H9 (cell line): ENCODE data around the gene PDE1C. TPM values are rescaled to one million over a fixed set of nuclear protein-coding genes. Genes with fewer than 3 reads are reported as not detected.

Source experiments
- DNase-seq: peaks from one replicate; pipeline ENCODE4 v3.0.0-alpha.2; 2017
- H2AFZ ChIP-seq: one replicate; pipeline ENCODE4 v1.6.1; 2013; ENCODE audit warnings: mild to moderate bottlenecking, low read length, control low read depth, moderate library complexity
- H2AK5ac ChIP-seq: 2 replicates; pipeline ENCODE4 v1.6.1; 2013; ENCODE audit warnings: low read length, control low read depth, mixed read lengths; ENCODE audit not compliant: insufficient read length
- H2BK120ac ChIP-seq: one replicate; pipeline ENCODE4 v1.6.1; 2013; ENCODE audit warnings: low read depth, mild to moderate bottlenecking, low read length, control low read depth, inconsistent platforms; ENCODE audit not compliant: poor library complexity, severe bottlenecking
- H2BK12ac ChIP-seq: 2 replicates; pipeline ENCODE4 v1.6.1; 2013; ENCODE audit warnings: low read length, control low read depth, mixed read lengths, low read depth; ENCODE audit not compliant: insufficient read length
- H2BK15ac ChIP-seq: 2 replicates; pipeline ENCODE4 v1.6.1; 2013; ENCODE audit warnings: low read depth, low read length, control low read depth
- H2BK20ac ChIP-seq: one replicate; pipeline ENCODE4 v1.6.1; 2013; ENCODE audit warnings: low read depth, mild to moderate bottlenecking, low read length, control low read depth, inconsistent platforms; ENCODE audit not compliant: poor library complexity, severe bottlenecking
- H2BK5ac ChIP-seq: 2 replicates; pipeline ENCODE4 v1.6.1; 2013; ENCODE audit warnings: low read length, control low read depth, mixed read lengths; ENCODE audit not compliant: insufficient read length
- H3K14ac ChIP-seq: 2 replicates; pipeline ENCODE4 v1.6.1; 2013; ENCODE audit warnings: low read length, control low read depth; ENCODE audit not compliant: insufficient read depth
- H3K18ac ChIP-seq: 2 replicates; pipeline ENCODE4 v1.6.1; 2013; ENCODE audit warnings: low read depth, mild to moderate bottlenecking, mixed read lengths, low read length, control low read depth; ENCODE audit not compliant: insufficient read length
- H3K23ac ChIP-seq: 2 replicates; pipeline ENCODE4 v1.6.1; 2013; ENCODE audit warnings: low read length, control low read depth, mixed read lengths, low read depth; ENCODE audit not compliant: insufficient read length
- H3K23me2 ChIP-seq: 2 replicates; pipeline ENCODE4 v1.6.1; 2013; ENCODE audit warnings: low read depth, mild to moderate bottlenecking, mixed read lengths, low read length, control low read depth; ENCODE audit not compliant: insufficient read length, poor library complexity, severe bottlenecking
- H3K27ac ChIP-seq: 2 replicates; pipeline ENCODE4 v1.5.1; 2013; ENCODE audit warnings: low read length, control low read depth, mixed read lengths, low read depth; ENCODE audit not compliant: insufficient read length
- H3K27me3 ChIP-seq: 2 replicates; pipeline ENCODE4 v1.6.1; 2013; ENCODE audit warnings: low read length, control low read depth, inconsistent platforms; ENCODE audit not compliant: insufficient read depth
- H3K4ac ChIP-seq: 2 replicates; pipeline ENCODE4 v1.6.1; 2013; ENCODE audit warnings: low read depth, mild to moderate bottlenecking, control low read depth, inconsistent platforms, low read length, moderate library complexity
- H3K4me1 ChIP-seq: 2 replicates; pipeline ENCODE4 v1.6.1; 2013; ENCODE audit warnings: low read length, control low read depth, inconsistent platforms; ENCODE audit not compliant: insufficient read depth
- H3K4me2 ChIP-seq: 2 replicates; pipeline ENCODE4 v1.6.1; 2013; ENCODE audit warnings: low read length, control low read depth, mixed read lengths; ENCODE audit not compliant: insufficient read length, insufficient read depth
- H3K56ac ChIP-seq: 2 replicates; pipeline ENCODE4 v1.6.1; 2013; ENCODE audit warnings: low read depth, mild to moderate bottlenecking, mixed read lengths, low read length, control low read depth; ENCODE audit not compliant: insufficient read length
- H3K79me1 ChIP-seq: 2 replicates; pipeline ENCODE4 v1.6.1; 2013; ENCODE audit warnings: low read depth, mild to moderate bottlenecking, moderate library complexity, low read length, control low read depth, inconsistent platforms; ENCODE audit not compliant: insufficient read depth, poor library complexity, severe bottlenecking
- H3K79me2 ChIP-seq: 2 replicates; pipeline ENCODE4 v1.6.1; 2013; ENCODE audit warnings: low read length, control low read depth, inconsistent platforms; ENCODE audit not compliant: insufficient read depth
- H3K9ac ChIP-seq: 2 replicates; pipeline ENCODE4 v1.6.1; 2013; ENCODE audit warnings: low read length, control low read depth, mixed read lengths; ENCODE audit not compliant: insufficient read length; ENCODE audit errors: extremely low read depth
- H3K9me3 ChIP-seq: one replicate; pipeline ENCODE4 v1.6.1; 2013; ENCODE audit warnings: low read depth, low read length, inconsistent platforms; ENCODE audit not compliant: control insufficient read depth
- H3T11ph ChIP-seq: one replicate; pipeline ENCODE4 v1.6.1; 2013; ENCODE audit warnings: mild to moderate bottlenecking, low read length, control low read depth, inconsistent platforms
- H4K20me1 ChIP-seq: one replicate; pipeline ENCODE4 v1.6.1; 2013; ENCODE audit not compliant: control insufficient read depth, insufficient read length, insufficient read depth
- H4K5ac ChIP-seq: 2 replicates; pipeline ENCODE4 v1.6.1; 2013; ENCODE audit warnings: low read depth, mild to moderate bottlenecking, mixed read lengths, low read length, control low read depth; ENCODE audit not compliant: insufficient read length
- H4K8ac ChIP-seq: replicated peaks from 2 replicates; pipeline ENCODE4 v1.6.1; 2013; ENCODE audit warnings: low read length, control low read depth, mixed read lengths, low read depth; ENCODE audit not compliant: insufficient read length
- H4K91ac ChIP-seq: 2 replicates; pipeline ENCODE4 v1.6.1; 2013; ENCODE audit warnings: low read depth, mild to moderate bottlenecking, moderate library complexity, mixed read lengths, low read length, control low read depth; ENCODE audit not compliant: insufficient read length
- H3K27ac Mint-ChIP-seq, 3 experiments: 2 replicates in 2 of 3; 3 replicates in 1 of 3; pipeline ENCODE4 v1.8.0; 2020 to 2021; ENCODE audit warnings: mixed read lengths in 3 of 3, mild to moderate bottlenecking in 1 of 3, moderate library complexity in 1 of 3
- H3K27me3 Mint-ChIP-seq: 2 replicates; pipeline ENCODE4 v1.8.0; 2021; ENCODE audit warnings: low read depth, mild to moderate bottlenecking, moderate library complexity, mixed read lengths
- H3K36me3 Mint-ChIP-seq, 3 experiments: 2 replicates in 2 of 3; 3 replicates in 1 of 3; pipeline ENCODE4 v1.8.0; 2020 to 2021; ENCODE audit warnings: low read depth in 3 of 3, mixed read lengths in 3 of 3; ENCODE audit not compliant: insufficient read depth in 1 of 3
- H3K4me1 Mint-ChIP-seq, 2 experiments: 2 replicates each; pipeline ENCODE4 v1.8.0; 2020; ENCODE audit warnings: mixed read lengths in 2 of 2
- H3K4me3 Mint-ChIP-seq, 2 experiments: 2 replicates in 1 of 2; 3 replicates in 1 of 2; pipeline ENCODE4 v1.8.0; 2020 to 2021; ENCODE audit warnings: mild to moderate bottlenecking in 2 of 2, mixed read lengths in 2 of 2, moderate library complexity in 1 of 2
- H3K9me3 Mint-ChIP-seq, 2 experiments: 2 replicates in 1 of 2; 3 replicates in 1 of 2; pipeline ENCODE4 v1.8.0; 2020; ENCODE audit warnings: mild to moderate bottlenecking in 2 of 2, mixed read lengths in 2 of 2, moderate library complexity in 1 of 2
- total RNA-seq: library from RNA; stranded (reverse); gene quantifications from 2 replicates; pipeline ENCODE4 v1.2.1, GENCODE V29; 2021
- TF ChIP-seq, protein P1 (sequence below): fragments of 200-600 bp; sonication (generic); conservative IDR thresholded peaks from 3 replicates; pipeline ENCODE4 v1.8.0; 2021; ENCODE audit warnings: antibody characterized with exemption, mild to moderate bottlenecking

PDE1C gene
- total RNA-seq, 1 experiment from 2014 or later, result 0.17 TPM

DNA sequence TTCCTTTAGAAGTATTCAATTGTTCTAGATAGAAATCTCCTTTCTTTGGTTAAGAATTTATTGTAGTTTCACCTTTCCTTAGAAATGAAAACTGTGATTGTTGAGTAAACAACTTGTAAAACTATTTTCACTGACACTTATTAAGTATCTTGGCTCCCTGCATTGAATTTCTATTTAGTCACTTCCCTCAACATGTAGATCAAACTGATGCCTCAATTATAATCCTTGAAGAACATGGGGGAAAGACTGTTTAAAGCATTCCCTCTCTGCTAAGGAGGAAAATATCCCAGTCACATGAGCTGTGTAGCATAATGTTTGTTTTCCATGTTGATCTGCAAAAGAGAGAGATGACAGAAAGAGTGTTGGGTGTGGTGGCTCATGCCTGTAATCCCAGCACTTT lies 99.7 kb downstream of the PDE1C start:
- peaks cover 16 to 18% of the 10 kb centered on the region in 2 experiments for H3K9me3 Mint-ChIP-seq
- H2AK5ac ChIP-seq, result no peak overlapping the region
- no peak overlapping the region for H3K4me2 ChIP-seq
- no peaks in the 10 kb centered on the region for H3K9me3 ChIP-seq
- no peak overlapping the region for H2BK12ac ChIP-seq
- no peak overlapping the region for H4K5ac ChIP-seq
- H3K14ac ChIP-seq, result no peak overlapping the region
- H3K23me2 ChIP-seq, result no peaks in the 10 kb centered on the region
- no peak overlapping the region for H3K23ac ChIP-seq
- H2BK15ac ChIP-seq, result no peak overlapping the region
- H3K27ac ChIP-seq, result no peak overlapping the region
- no peaks in the 10 kb centered on the region for H3K27me3 ChIP-seq
- no peaks in the 10 kb centered on the region for H3K4me1 Mint-ChIP-seq
- no peak overlapping the region for H4K8ac ChIP-seq
- no peak overlapping the region for H3K4me3 Mint-ChIP-seq
- no peak overlapping the region for H3K18ac ChIP-seq
- no peak overlapping the region for H4K91ac ChIP-seq
- H3K27ac Mint-ChIP-seq, result no peak overlapping the region
- no peak overlapping the region for H3K56ac ChIP-seq
- no peak overlapping the region for H3K9ac ChIP-seq
- no peaks in the 10 kb centered on the region for H3K79me2 ChIP-seq
- no peak overlapping the region for H3K4ac ChIP-seq
- no peaks in the 10 kb centered on the region for H3K79me1 ChIP-seq
- TF ChIP-seq, protein P1, sequence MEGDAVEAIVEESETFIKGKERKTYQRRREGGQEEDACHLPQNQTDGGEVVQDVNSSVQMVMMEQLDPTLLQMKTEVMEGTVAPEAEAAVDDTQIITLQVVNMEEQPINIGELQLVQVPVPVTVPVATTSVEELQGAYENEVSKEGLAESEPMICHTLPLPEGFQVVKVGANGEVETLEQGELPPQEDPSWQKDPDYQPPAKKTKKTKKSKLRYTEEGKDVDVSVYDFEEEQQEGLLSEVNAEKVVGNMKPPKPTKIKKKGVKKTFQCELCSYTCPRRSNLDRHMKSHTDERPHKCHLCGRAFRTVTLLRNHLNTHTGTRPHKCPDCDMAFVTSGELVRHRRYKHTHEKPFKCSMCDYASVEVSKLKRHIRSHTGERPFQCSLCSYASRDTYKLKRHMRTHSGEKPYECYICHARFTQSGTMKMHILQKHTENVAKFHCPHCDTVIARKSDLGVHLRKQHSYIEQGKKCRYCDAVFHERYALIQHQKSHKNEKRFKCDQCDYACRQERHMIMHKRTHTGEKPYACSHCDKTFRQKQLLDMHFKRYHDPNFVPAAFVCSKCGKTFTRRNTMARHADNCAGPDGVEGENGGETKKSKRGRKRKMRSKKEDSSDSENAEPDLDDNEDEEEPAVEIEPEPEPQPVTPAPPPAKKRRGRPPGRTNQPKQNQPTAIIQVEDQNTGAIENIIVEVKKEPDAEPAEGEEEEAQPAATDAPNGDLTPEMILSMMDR, result no peak
- H3K4me1 ChIP-seq, result no peaks in the 10 kb centered on the region
- H3K27me3 Mint-ChIP-seq, result peaks cover 6% of the 10 kb centered on the region
- H2BK120ac ChIP-seq, result no peak overlapping the region
- DNase-seq, result no peak
- H3T11ph ChIP-seq, result no peak overlapping the region
- no peak overlapping the region for H2AFZ ChIP-seq
- no peak overlapping the region for H2BK20ac ChIP-seq
- H3K36me3 Mint-ChIP-seq, result peaks cover 0 to 2% (median 0%) of the 10 kb centered on the region in 3 experiments; a peak in 4 of 7 replicates
- no peak overlapping the region for H2BK5ac ChIP-seq
- no peaks in the 10 kb centered on the region for H4K20me1 ChIP-seq
